Stomach (tissue), 9 donors: Measurements from ENCODE around the gene AQP7. TPM values are rescaled to one million over a fixed set of nuclear protein-coding genes. Genes with fewer than 3 reads are reported as not detected.

Experiments used
- DNase-seq, 2 donors: peaks; one replicate each; pipeline versions ENCODE4 v3.0.0 to v3.0.0-alpha.2; 2013 to 2019
- H3K27ac ChIP-seq, 5 donors: fragments of 200-600 bp in 4 of 5; sonication (generic) in 4 of 5; one replicate each; pipeline ENCODE4 v1.5.1; 2013 to 2019; ENCODE audit warnings: mild to moderate bottlenecking in 1 of 5, moderate library complexity in 1 of 5
- H3K27me3 ChIP-seq, 3 donors: fragments of 200-600 bp; sonication (generic); one replicate each; pipeline ENCODE4 v1.5.1; 2017 to 2019; ENCODE audit warnings: mixed run types in 1 of 3
- H3K36me3 ChIP-seq, 4 donors: fragments of 200-600 bp; sonication (generic); 1 replicate in 3 of 4; 2 replicates in 1 of 4; pipeline ENCODE4 v1.5.1; 2016 to 2019
- H3K4me1 ChIP-seq, 4 donors: fragments of 200-600 bp; sonication (generic); one replicate each; pipeline ENCODE4 v1.5.1; 2016 to 2019
- H3K4me3 ChIP-seq, 4 donors: fragments of 200-600 bp; sonication (generic) in 3 of 4; one replicate each; pipeline ENCODE4 v1.5.1; 2016 to 2019; ENCODE audit warnings: mild to moderate bottlenecking in 1 of 4
- H3K9me3 ChIP-seq, 4 donors: fragments of 200-600 bp; sonication (generic); one replicate each; pipeline ENCODE4 v1.5.1; 2016 to 2019
- EP300 ChIP-seq: sonication (generic); formaldehyde crosslinking; IDR thresholded peaks from one replicate; pipeline ENCODE4 v1.6.1; 2017; ENCODE audit warnings: antibody characterized with exemption
- POLR2A ChIP-seq, 4 donors: fragments of 450-650 bp; IDR thresholded peaks; one replicate each; pipeline ENCODE4 v1.6.1; 2016; ENCODE audit warnings: antibody characterized with exemption in 4 of 4, control low read depth in 2 of 4, mild to moderate bottlenecking in 1 of 4, moderate library complexity in 1 of 4
- POLR2AphosphoS5 ChIP-seq, 3 donors: sonication (generic); formaldehyde crosslinking; IDR thresholded peaks; one replicate each; pipeline ENCODE4 v1.6.1; 2016; ENCODE audit warnings: antibody characterized with exemption in 3 of 3
- WGBS, 5 donors: extraction: QIAGEN DNeasy Blood & Tissue Kit in 3 of 5; methylation state at CpG; one replicate each; pipeline versions ENCODE4 v1.1.5 to v1.1.7; 2013 to 2018; 5-methylcytosine and 5-hydroxymethylcytosine counted together
- intact Hi-C: fragments of 100-400 bp; cut with DNase I; formaldehyde crosslinking; loops from one replicate; pipeline ENCODE4 v1.15.1; 2023; ENCODE audit warnings: low total_unique reads
- polyA plus RNA-seq, 3 donors: library from polyadenylated mRNA; stranded (reverse); fragments of 200-250 nt; gene quantifications; one replicate each; pipeline ENCODE4 v1.2.3, GENCODE V29; 2013
- total RNA-seq, 5 donors: library from RNA; depleted of rRNA; stranded (reverse); fragments of >200 nt; gene quantifications; one replicate each; pipeline versions ENCODE4 v1.1.0 to v1.2.3, GENCODE V29; 2014 to 2016
- TF ChIP-seq, protein P1 (sequence below), 7 experiments: fragments of 450-650 bp in 4 of 7; fragments of 200-600 bp in 3 of 7; sonication (generic) in 3 of 7; IDR thresholded peaks; one replicate each; pipeline ENCODE4 v1.5.1; 2016 to 2019; ENCODE audit warnings: antibody characterized with exemption in 7 of 7, control low read depth in 2 of 7, mild to moderate bottlenecking in 1 of 7
- donor health status: healthy with polysubstance abuse.
- donor health status: Bipolar disorder and iron deficiency.
- donor health status: healthy.

Gene AQP7
- total and polyA plus RNA-seq, 8 donors = 1.1 to 17.4 (median 3.3) TPM; not detected in 2

GRCh38 chr9:33375238-33375840 lies 27.0 kb downstream of the AQP7 start:
- Histone ChIP-seq H3K9me3 (no peaks in the 10 kb centered on the region), H3K27me3 (no peaks in the 10 kb centered on the region), H3K36me3 (peaks cover 10 to 33% (median 26%) of the 10 kb centered on the region in 4 donors), H3K4me3 (peak overlapping the region in 2 of 4 donors; percentile 13 to 24), H3K27ac (peak overlapping the region in 1 of 5 donors; percentile 52), H3K4me1 (peaks cover 11 to 29% (median 14%) of the 10 kb centered on the region in 4 donors)
- TF ChIP-seq POLR2AphosphoS5 (IDR thresholded peaks at IDR 0.05) (no peak), POLR2A (IDR thresholded peaks at IDR 0.05) (no peak), EP300 (no peak)
- TF ChIP-seq, protein P1, sequence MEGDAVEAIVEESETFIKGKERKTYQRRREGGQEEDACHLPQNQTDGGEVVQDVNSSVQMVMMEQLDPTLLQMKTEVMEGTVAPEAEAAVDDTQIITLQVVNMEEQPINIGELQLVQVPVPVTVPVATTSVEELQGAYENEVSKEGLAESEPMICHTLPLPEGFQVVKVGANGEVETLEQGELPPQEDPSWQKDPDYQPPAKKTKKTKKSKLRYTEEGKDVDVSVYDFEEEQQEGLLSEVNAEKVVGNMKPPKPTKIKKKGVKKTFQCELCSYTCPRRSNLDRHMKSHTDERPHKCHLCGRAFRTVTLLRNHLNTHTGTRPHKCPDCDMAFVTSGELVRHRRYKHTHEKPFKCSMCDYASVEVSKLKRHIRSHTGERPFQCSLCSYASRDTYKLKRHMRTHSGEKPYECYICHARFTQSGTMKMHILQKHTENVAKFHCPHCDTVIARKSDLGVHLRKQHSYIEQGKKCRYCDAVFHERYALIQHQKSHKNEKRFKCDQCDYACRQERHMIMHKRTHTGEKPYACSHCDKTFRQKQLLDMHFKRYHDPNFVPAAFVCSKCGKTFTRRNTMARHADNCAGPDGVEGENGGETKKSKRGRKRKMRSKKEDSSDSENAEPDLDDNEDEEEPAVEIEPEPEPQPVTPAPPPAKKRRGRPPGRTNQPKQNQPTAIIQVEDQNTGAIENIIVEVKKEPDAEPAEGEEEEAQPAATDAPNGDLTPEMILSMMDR (IDR thresholded peaks at IDR 0.05) = no peak
- DNase-seq = no peak
- intact Hi-C loops = loop anchor here (10.0 kb wide), 1 partner anchor 89 kb away; no protein-coding TSS in a partner anchor
- 57 to 62% (median 58%) methylated on average over 15 of the region's 15 CpGs for WGBS, 5 donors

- DNase-seq = peak; percentile 79 to 92
- Histone ChIP-seq H3K27me3 (no peaks in the 10 kb centered on the region), H3K36me3 (peaks cover 13 to 39% (median 32%) of the 10 kb centered on the region in 4 donors), H3K9me3 (no peaks in the 10 kb centered on the region), H3K27ac (peak overlapping the region in 1 of 5 donors; percentile 52), H3K4me3 (peak overlapping the region in 2 of 4 donors; percentile 13 to 24), H3K4me1 (peaks cover 11 to 29% (median 14%) of the 10 kb centered on the region in 4 donors)
- TF ChIP-seq, protein P1 (IDR thresholded peaks at IDR 0.05) = peak in 5 of 7 experiments; percentile 76 to 90 (median 82)
- no peak for TF ChIP-seq POLR2AphosphoS5 (IDR thresholded peaks at IDR 0.05)
- intact Hi-C loops = loop anchor here (10.0 kb wide), 1 partner anchor 90 kb away; no protein-coding TSS in a partner anchor
- 58 to 62% (median 60%) methylated on average over 6 of the region's 6 CpGs for WGBS, 5 donors
These were observed 27.6 kb downstream of the AQP7 start for GRCh38 chr9:33374634-33375237.

GRCh38 chr9:33374190-33374589 lies 28.2 kb downstream of the AQP7 start:
- no peak overlapping the region for H3K27ac ChIP-seq
- 83 to 91% (median 86%) methylated on average over 9 of the region's 9 CpGs for WGBS, 5 donors
- DNase-seq = no peak
- no peaks in the 10 kb centered on the region for H3K9me3 ChIP-seq
- no peaks in the 10 kb centered on the region for H3K27me3 ChIP-seq
- H3K36me3 ChIP-seq = peaks cover 13 to 43% (median 37%) of the 10 kb centered on the region in 4 donors
- peaks cover 11 to 29% (median 14%) of the 10 kb centered on the region in 4 donors for H3K4me1 ChIP-seq
- TF ChIP-seq POLR2AphosphoS5 (IDR thresholded peaks at IDR 0.05) = no peak
- no peak for TF ChIP-seq POLR2A (IDR thresholded peaks at IDR 0.05)
- TF ChIP-seq EP300 = no peak
- TF ChIP-seq, protein P1 (IDR thresholded peaks at IDR 0.05) = no peak
- H3K4me3 ChIP-seq = no peak overlapping the region
- intact Hi-C loops = loop anchor here (10.0 kb wide), 1 partner anchor 91 kb away; no protein-coding TSS in a partner anchor

GRCh38 chr9:33372900-33373299 lies 29.5 kb downstream of the AQP7 start:
- Histone ChIP-seq H3K27ac (no peak overlapping the region), H3K4me3 (no peak overlapping the region), H3K9me3 (no peaks in the 10 kb centered on the region), H3K36me3 (peaks cover 16 to 56% (median 50%) of the 10 kb centered on the region in 4 donors), H3K27me3 (no peaks in the 10 kb centered on the region), H3K4me1 (peaks cover 11 to 29% (median 14%) of the 10 kb centered on the region in 4 donors)
- intact Hi-C loops = loop anchor here (10.0 kb wide), 1 partner anchor 92 kb away; no protein-coding TSS in a partner anchor
- DNase-seq = peak in 1 of 2 donors; percentile 4
- TF ChIP-seq POLR2A (IDR thresholded peaks at IDR 0.05) = no peak
- 73 to 90% (median 80%) methylated on average over 4 of the region's 4 CpGs for WGBS, 5 donors
